Fibroblast of villous mesenchyme (primary cell): ENCODE results near the gene ARHGAP30. TPM values are rescaled to one million over a fixed set of nuclear protein-coding genes. Genes with fewer than 3 reads are reported as not detected.
"Not testable (repeated sequence)": the region's sequence is repeated elsewhere in the genome, so short reads cannot be mapped to it uniquely, and the experiment has no call there.

Experiments used
- DNase-seq: peaks from one replicate; pipeline ENCODE4 v3.0.0-alpha.2; 2010; ENCODE audit warnings: low read depth
- H3K4me3 ChIP-seq: 2 replicates; pipeline ENCODE4 v1.5.1; 2011; ENCODE audit warnings: low read depth, mild to moderate bottlenecking, low read length
- CTCF ChIP-seq: IDR thresholded peaks from 2 replicates; pipeline ENCODE4 v1.5.1; 2012; ENCODE audit warnings: low read depth, mild to moderate bottlenecking, low read length; ENCODE audit not compliant: insufficient read depth
- total RNA-seq: library from RNA; depleted of rRNA; stranded (reverse); fragments of >200 nt; gene quantifications from 2 replicates; pipeline ENCODE4 v1.2.3, GENCODE V29; 2012

ARHGAP30 gene
- total RNA-seq, 1 donor = under 0.01 TPM

- H3K4me3 ChIP-seq = no peak overlapping the region
- TF ChIP-seq CTCF = no peak
- no peak for DNase-seq
These were observed 1.1 kb upstream of the ARHGAP30 start for GRCh38 chr1:161070761-161071160.

GRCh38 chr1:161069241-161069640, 450 bp downstream of the ARHGAP30 start:
- DNase-seq = no peak
- no peak overlapping the region for H3K4me3 ChIP-seq
- TF ChIP-seq CTCF = no peak

- no peak for DNase-seq
- TF ChIP-seq CTCF = no peak
- no peak overlapping the region for H3K4me3 ChIP-seq
These were observed 1.1 kb downstream of the ARHGAP30 start for GRCh38 chr1:161068306-161069234.

- H3K4me3 ChIP-seq = no peak overlapping the region
- DNase-seq = no peak
- no peak for TF ChIP-seq CTCF
These were observed 3.0 kb downstream of the ARHGAP30 start for GRCh38 chr1:161066694-161067093.

GRCh38 chr1:161065681-161066080, 4.0 kb downstream of the ARHGAP30 start:
- not testable (repeated sequence) for H3K4me3 ChIP-seq, DNase-seq

GRCh38 chr1:161063936-161064335, 5.8 kb downstream of the ARHGAP30 start:
- DNase-seq = not testable (repeated sequence)

GRCh38 chr1:161061419-161061818, 8.3 kb downstream of the ARHGAP30 start:
- TF ChIP-seq CTCF = no peak
- no peak for DNase-seq
- no peak overlapping the region for H3K4me3 ChIP-seq

More at GRCh38 chr1:161063936-161064335, 5.8 kb downstream of the ARHGAP30 start:
- H3K4me3 ChIP-seq = not testable (repeated sequence)

GRCh38 chr1:161059293-161059692, 10.4 kb downstream of the ARHGAP30 start:
- DNase-seq = no peak
- no peak for TF ChIP-seq CTCF

More at GRCh38 chr1:161059293-161059692, 10.4 kb downstream of the ARHGAP30 start:
- H3K4me3 ChIP-seq = no peak overlapping the region
